Measurements from ENCODE around the gene NR2C2.

The NR2C2 gene

DNA sequence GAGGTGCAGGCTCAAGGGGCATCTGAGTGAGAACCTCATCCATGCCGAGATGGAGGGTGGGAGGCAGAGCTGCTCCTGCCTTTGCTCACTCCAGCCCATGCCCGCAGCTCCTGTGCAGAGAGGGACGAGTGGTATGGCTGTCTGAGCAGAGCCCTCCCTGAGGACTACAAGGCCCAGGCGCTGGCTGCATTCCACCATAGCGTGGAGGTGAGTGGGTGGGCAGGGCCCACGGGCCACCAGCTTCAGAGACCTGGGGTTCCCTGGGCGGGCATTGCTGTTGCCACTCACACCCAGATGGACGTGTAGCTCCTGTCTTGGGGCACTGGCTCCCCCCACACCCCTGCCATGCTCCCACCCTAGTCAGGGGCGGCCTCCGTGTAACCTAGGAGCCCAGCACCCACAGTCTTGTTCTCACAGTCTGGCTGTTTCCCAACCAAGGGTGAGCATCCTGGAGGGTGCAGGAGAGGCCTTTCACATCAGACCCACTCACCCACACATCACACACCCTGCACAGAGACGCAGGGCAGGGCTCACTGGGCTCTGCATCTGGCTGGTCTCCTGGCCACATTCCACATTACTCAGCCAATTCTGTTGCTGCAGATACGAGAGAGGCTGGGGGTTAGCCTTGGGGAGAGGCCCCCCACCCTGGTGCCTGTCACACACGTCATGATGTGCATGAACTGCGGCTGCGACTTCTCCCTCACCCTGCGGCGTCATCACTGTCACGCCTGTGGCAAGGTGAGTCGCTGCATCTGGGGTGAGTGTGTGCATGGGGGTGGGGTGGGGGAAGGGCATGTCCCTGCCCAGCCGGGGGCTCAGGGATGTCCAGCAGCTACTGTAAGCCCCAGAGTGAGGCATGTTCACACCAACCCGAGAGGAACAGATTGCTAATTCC, 25.3 kb upstream of the NR2C2 start:
- no peak for DNase-seq

DNA sequence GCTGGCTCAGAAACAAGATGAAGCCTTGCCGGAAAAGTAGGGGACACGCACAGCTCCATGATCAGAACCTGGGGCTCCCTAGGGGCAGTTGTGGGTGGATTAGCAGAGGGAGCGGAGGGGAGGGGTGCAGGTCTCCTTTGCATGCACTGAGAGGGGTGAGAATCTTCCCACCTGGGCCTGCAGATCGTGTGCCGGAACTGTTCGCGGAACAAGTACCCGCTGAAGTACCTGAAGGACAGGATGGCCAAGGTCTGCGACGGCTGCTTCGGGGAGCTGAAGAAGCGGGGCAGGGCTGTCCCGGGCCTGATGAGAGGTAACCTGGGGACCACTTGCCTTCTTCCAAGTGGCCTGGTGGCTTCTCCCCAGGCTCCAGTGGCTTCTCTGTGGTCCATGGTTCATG, 24.5 kb upstream of the NR2C2 start:
- no peak for DNase-seq

GRCh38 chr3:14923476-14923875, 23.9 kb upstream of the NR2C2 start:
- no peak for DNase-seq

- DNase-seq, result peak; percentile 74
Measured at GRCh38 chr3:14925729-14926591, 21.4 kb upstream of the NR2C2 start.

GRCh38 chr3:14926592-14926991, 20.8 kb upstream of the NR2C2 start:
- no peak for DNase-seq

GRCh38 chr3:14927308-14927707, 20.1 kb upstream of the NR2C2 start:
- no peak for DNase-seq

- no peak for DNase-seq
Measured at GRCh38 chr3:14929310-14930074, 17.9 kb upstream of the NR2C2 start.

DNA sequence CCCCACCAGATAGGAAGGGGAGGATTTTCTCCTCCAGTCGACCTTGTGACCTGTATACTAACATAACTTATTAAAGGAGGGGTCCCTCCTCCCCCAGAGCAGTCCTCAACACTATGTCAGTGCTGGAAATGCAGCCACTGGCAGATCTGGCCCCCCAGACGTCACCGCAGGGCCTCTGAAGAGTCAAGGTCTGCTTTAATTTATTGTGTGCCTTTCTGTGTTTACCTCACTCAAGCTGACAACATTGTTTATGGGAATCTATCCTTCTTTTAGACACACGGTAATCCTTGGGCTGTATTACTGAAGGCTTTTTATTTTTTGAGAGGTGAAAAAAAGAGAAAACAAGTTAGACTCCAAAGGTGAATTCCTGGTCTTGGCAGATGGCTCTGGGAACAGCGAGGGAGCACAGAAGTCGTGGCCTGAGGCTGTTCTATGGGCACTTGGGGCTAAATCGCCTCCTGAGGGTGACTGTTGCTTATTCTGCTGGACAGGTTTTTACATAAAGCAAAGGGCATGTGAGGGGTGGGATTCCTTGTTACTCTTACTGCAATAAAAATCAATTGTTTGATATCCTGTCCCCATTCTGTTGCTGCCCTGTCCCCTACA, 13.5 kb upstream of the NR2C2 start:
- no peak for DNase-seq

DNA sequence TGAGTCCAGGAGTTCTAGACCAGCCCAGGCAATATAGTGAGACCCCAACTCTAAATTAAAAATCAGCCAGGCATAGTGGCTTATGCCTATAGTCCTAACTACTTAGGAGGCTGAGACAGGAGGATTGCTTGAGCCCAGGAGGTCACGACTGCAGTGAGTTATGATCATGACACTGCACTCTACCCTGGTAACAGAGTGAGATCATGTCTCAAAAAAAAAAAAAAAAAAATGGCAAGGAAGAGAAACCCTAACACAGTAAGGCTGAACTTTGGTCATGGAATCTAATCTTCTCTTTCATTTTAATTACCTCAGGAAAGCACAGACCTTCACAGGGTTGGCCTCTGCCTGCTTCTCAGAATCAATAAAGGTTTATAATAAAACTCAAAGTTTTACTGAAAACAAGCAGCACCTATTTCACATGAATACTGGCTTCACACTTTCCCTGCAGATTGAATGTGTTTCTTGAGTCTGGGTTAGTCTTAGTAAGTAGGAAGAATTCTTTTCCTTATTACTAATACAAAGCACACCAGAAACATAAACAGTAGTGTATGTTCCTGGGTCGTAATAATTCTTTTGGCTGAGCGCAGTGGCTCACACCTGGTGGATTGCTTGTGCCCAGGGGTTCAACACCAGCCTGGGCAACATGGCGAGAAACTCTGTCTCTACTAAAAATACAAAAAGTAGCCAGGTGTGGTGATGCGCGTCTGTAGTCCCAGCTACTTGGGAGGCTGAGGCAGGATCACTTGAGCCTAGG, 11.6 kb upstream of the NR2C2 start:
- DNase-seq, result no peak

DNA sequence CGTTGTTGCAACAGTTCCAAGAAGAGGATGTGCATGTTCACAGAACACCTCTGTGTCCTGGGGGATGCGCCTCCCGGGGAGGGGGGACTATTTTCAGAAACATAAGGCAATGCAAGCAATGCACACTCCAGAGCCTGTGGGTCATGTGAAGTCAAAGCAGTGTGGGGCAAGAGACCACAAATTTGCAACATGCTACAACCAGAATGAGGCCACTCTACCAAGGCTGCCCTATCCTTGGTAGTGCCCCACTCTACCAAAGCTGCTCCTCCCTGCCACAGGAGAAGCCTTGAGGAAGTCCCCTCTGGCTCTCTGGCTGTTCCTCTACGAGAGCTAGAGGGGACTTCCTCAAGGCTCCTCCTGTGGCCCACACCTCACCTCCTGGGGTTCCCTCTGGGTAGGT, 8.4 kb upstream of the NR2C2 start:
- no peak for DNase-seq

DNA sequence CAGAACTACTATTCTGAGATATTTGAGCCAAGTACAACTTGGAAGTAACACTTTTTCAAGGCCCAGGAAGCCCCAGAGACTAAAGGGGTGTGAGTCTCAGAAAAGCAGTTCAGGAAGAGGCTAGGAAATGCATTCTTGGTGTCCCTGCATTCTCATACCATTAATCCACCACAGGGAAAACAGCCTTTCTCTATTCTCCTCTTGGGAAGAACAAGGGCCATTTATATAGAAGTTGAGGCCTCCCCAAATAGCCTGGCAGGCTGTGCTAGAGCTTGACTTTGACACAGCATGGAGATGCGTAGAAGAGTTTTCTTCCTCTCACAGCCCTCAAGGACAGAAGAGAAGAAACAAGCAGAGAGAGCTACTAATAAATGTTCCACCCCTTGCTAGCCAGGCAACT, 5.5 kb upstream of the NR2C2 start:
- DNase-seq, result no peak

DNA sequence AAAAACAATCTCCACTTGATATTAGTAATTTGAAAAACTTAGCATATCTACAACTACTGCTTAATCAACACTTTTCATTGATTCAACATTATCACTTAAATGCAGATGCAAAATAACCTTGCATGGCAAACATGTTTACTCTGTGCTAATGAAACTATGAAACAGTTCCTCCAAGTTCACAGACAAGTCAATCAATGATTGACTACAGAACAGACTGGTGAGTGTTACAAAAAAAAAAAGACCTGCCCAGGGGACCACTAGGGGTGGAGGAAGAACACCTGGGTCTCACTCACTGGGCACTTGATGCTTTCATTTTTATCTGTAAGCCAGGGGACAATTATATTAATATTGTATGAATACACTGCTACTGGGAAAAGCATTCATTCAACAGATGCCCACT, 4.3 kb upstream of the NR2C2 start:
- no peak for DNase-seq

DNA sequence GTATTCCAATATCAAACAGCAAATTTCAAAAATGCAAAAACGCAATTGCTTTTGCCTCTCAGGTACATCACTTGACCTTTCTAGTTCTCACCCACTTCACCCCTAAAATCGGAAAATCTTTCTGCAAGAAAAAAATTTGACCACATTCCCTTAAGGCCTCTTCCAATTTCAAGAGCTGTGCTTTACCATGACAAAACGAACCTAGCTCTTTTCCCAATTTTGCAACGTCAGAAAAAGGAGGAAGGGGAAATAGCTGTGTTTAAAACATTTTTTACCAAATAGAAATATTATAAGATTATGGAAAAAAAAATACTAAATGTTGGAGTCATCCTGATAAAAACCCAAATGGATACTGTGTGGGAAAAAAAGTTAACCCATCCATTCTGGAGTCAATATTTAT, 1.1 kb upstream of the NR2C2 start:
- no peak for DNase-seq

GRCh38 chr3:14946739-14947099, 664 bp upstream of the NR2C2 start:
- no peak for DNase-seq

- DNase-seq, result peak; percentile 98
Measured at GRCh38 chr3:14947886-14948608, 664 bp downstream of the NR2C2 start.

DNA sequence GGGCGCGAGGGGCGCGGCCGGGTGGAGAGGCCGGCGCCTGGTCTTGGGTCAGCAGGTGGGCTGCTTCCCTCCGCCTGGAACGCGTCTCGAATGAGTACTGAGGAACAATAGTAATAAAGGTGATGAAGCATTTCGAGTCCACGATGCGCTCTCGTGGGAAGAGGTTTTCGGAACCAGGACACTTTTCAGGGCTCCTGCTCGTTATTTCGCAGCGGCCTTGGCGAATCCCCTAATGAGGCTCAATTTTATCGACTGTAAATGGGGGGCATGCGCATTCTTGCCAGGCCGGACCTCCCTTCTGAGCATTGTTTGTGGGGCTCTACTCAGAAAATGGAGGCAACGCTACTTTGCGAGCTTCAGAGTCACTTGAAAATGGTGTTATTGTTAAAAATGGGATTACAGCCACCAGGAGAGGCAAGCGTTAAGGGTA, 1.2 kb downstream of the NR2C2 start:
- no peak for DNase-seq

- DNase-seq, result no peak
Measured at GRCh38 chr3:14949126-14949525, 1.7 kb downstream of the NR2C2 start.

- DNase-seq, result no peak
Measured at GRCh38 chr3:14950274-14950673, 2.9 kb downstream of the NR2C2 start.

DNA sequence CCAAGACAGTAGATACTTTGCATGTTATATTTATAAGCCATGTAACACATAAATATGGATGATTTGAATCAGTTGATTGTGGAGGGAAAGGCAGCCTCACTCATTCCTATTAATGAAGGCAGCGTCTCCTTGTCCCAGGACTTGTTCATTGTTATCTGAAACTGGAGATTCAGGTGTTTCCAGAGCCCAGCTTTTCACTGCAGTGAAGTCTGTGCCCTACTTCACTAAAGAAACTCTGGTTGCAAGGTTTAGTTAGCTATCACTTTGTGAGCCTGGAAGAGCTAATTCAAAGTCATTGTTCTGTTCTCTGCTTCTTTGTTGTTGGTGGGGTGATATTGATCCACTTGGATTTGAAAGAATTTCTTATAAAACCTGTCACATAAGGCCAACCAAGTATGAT, 9.8 kb downstream of the NR2C2 start:
- no peak for DNase-seq

DNA sequence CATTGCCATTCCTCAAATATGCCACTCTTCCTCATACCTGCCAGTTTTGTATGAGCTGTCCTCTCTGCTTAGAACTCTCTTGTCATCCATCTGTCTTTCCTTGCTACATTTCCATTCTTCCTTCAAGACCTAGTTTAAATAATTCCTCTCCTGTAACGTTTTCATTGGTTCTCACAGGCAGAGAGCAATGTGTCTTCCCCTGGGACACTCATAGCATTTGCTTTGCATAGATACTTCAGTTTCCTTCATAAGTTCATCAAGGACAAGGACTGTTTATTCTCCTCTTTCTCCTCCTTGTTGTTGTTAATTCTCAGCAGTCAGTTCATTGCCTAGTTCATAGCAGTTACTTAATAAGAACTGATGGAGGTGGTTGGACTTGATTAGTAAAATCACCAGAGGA, 10.5 kb downstream of the NR2C2 start:
- no peak for DNase-seq

DNA sequence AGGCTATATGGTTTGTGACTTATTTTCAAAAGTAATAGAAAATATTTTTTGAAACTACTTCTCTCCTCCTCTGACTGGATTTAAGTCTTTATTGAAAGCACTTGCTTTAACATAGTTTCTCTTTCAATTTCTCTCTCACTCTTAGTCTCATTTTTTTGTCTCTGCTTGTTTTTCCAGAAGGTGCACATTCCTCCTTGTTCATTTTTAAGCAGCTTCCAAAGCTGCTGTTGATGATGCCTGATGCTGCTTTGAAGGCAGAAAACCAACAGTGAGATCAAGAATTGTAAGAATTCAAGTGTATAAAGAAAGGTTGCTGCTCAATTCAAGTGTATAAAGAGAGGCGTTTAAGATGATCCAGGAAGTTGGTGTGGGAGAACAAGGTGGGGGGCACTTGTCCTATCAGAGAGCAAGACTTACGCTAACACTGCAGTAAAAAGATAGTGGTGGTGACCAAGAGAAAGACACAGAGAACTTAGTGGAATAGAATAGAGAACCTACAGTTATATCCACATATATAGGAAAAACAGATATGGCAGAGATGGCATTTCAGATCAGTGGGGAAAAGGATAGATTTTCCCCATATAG, 12.1 kb downstream of the NR2C2 start:
- DNase-seq, result no peak

All from NCI-H2029 (cell line).